Epithelial cell of proximal tubule (primary cell): Measurements from ENCODE around the gene CHSY1. TPM values are rescaled to one million over a fixed set of nuclear protein-coding genes. Genes with fewer than 3 reads are reported as not detected.

Experiments
- DNase-seq: peaks from one replicate; pipeline ENCODE4 v3.0.0-alpha.2; 2011; ENCODE audit warnings: low read depth
- H3K4me3 ChIP-seq: 2 replicates; pipeline ENCODE4 v1.5.1; 2011; ENCODE audit warnings: low read depth, mild to moderate bottlenecking, low read length
- total RNA-seq: library from RNA; depleted of rRNA; stranded (reverse); fragments of >200 nt; gene quantifications from 2 replicates; pipeline ENCODE4 v1.2.3, GENCODE V29; 2015
- TF ChIP-seq, protein P1 (sequence below): conservative IDR thresholded peaks from 2 replicates; pipeline ENCODE4 v1.5.1; 2012; ENCODE audit warnings: low read depth, mild to moderate bottlenecking, low read length

The CHSY1 gene
- total RNA-seq, 1 donor from 2014 or later: 14.4 TPM

DNA sequence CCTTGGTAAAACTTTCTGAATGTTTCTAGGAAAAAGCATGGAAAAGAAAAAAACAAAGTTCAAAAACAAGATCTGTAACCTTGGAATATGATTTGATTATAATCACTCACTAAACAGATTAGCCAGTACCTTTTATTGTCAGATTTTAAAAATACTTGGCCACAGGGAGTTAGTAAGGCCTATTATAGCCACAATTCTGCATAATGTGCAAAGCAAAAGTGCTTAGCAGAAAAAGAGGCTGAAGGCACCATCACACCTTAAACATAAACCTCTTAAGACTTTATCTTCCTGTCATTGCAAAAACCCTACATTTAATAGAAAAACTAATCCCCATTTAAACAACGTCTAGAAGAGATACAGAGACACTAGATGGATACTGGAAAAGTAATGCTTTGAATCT is 41.8 kb downstream of the CHSY1 start:
- H3K4me3 ChIP-seq: no peak overlapping the region
- DNase-seq: no peak
- TF ChIP-seq, protein P1, sequence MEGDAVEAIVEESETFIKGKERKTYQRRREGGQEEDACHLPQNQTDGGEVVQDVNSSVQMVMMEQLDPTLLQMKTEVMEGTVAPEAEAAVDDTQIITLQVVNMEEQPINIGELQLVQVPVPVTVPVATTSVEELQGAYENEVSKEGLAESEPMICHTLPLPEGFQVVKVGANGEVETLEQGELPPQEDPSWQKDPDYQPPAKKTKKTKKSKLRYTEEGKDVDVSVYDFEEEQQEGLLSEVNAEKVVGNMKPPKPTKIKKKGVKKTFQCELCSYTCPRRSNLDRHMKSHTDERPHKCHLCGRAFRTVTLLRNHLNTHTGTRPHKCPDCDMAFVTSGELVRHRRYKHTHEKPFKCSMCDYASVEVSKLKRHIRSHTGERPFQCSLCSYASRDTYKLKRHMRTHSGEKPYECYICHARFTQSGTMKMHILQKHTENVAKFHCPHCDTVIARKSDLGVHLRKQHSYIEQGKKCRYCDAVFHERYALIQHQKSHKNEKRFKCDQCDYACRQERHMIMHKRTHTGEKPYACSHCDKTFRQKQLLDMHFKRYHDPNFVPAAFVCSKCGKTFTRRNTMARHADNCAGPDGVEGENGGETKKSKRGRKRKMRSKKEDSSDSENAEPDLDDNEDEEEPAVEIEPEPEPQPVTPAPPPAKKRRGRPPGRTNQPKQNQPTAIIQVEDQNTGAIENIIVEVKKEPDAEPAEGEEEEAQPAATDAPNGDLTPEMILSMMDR: no peak

DNA sequence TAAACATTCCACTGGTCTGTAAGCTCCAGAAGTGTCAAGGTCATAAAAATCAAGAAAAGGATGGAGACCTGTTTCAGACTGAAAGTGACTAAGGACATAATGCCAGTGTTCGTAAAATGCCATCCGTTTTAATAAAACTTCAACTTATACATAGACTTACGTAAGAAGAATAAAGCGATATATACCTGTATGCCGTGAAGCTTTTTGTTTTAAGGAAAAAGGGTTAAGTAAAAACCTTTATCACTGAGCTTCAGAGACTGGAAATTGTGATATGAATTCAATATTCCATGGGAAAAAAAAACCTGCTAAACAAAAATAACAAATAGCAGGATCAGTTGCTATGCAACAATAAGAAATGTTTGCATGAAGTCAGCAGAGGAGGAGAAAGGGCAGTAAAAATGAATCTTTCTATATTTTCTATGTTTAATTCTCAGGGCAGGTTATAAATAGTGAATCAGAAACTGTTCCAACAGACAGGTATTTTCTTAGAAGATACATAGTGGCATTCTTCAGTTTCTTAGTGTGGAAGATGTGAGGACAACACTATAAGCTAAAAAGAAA is 42.5 kb downstream of the CHSY1 start:
- H3K4me3 ChIP-seq: no peak overlapping the region
- no peak for DNase-seq
- TF ChIP-seq, protein P1: no peak

DNA sequence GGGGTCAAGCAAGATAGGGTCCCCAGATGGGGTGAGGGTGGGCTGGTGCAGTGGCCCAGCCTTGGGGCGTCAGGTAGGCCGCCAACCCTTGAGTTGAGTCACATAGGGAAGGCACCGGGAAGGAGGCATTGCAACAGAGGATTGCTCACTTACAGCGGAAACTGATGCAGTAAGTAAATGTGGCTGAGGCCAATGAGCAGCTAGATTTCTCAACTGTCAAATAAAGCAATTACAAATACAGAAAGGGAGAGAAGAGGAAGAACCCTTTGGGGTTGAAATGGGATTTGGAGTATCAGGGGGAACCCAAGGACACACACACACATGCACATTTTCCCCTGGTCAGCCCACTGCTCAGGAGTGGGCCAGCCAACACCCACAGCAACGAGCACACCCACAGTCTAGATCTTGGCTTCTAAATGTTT is 44.0 kb downstream of the CHSY1 start:
- TF ChIP-seq, protein P1: no peak
- no peak for DNase-seq
- H3K4me3 ChIP-seq: no peak overlapping the region

DNA sequence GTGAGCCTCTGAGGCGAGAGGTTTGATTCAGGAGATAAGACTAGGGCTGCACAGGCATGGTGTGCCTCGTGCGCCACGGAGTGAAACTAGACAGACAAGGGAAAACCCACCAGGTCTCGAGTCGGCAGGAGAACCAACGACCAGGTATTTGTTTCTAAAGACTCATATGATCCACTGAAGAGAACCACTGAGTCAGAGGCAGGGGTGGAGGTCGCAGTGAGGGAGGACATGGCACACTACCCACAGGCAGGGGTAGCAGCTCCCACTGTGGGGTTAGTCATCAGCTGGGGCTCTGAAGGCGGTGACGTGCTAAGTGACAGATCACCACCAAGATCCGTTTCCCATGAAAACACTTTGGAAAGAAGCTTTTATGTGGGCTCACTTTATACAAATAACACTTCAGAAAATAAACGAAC is 45.7 kb downstream of the CHSY1 start:
- TF ChIP-seq, protein P1: no peak
- no peak overlapping the region for H3K4me3 ChIP-seq
- no peak for DNase-seq

DNA sequence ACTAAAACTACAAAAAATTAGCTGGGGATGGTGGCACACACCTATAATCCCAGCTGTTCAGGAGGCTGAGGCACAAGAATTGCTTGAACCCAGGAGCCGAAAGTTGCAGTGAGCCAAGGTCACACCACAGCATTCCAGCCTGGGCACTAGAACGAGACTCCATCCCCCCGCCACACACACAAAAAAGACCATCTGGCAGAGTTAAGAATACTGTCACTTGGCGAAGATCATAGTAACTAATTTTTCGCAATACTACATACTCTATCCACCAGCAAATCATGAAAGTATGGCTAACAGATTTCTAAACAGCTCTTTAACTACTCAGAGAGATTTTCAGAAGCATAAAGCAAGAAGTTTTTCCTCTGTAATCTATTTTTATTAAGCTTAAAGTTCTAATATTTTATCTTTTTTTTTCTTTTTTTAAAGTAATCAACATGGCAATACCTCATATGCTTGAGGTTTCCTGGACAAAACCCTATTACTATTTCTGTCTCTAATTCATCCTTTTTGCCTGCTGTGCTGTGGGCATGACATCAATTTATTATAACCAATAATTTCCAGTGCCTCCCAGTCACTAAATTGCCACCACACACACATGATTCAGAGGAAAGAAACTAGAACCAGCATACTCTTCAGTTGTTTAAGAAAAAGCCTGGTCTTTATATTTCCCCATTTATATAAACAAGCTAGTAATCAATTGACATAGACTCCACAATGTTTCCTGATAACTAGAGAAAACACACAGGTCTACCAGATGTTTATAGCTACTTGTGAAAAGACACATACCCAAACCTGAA is 46.9 kb downstream of the CHSY1 start:
- no peak for DNase-seq
- no peak overlapping the region for H3K4me3 ChIP-seq
- TF ChIP-seq, protein P1: no peak

DNA sequence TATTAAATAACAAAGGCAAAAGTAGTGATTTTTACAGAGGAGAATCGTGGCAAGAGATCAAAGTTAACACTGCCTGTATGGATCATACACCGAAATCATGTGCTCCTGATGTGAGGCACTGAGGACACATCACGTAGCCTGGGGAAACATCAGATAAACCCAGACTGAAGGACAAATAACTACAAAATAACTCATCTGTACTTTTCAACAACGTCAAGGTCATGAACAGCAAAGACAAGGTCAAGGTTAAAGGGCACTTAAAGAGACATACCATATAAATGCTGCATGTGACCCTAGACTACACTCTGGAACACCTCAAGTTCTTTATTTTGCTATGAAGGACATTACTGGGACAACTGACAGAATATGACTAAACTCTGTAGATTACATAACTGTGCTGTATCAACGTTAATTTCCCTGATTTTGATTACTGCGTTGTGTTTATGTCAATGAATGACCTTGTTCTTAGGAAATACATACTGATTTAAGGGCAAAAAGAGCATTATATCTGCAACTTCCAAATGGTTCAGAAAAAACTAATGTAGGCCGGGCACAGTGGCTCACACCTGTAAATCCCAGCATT is 48.1 kb downstream of the CHSY1 start:
- TF ChIP-seq, protein P1: no peak
- no peak overlapping the region for H3K4me3 ChIP-seq
- no peak for DNase-seq
